Measurements from ENCODE around the gene PHKA2.

GRCh38 chrX:19007011-19007410, 23.1 kb upstream of the PHKA2 start:
- no peak for TF ChIP-seq EZH2 (IDR thresholded peaks at IDR 0.05; ENCODE audit: borderline replicate concordance, low read depth, low read length, severe bottlenecking)
- TF ChIP-seq CTCF (IDR thresholded peaks at IDR 0.05; ENCODE audit: borderline replicate concordance, extremely low read depth, low read length, poor library complexity, severe bottlenecking): no peak
